CD4-positive, alpha-beta T cell treated with Interleukin-4 for 4 hours (primary cell): Measurements from ENCODE around the gene SHBG.
"Not testable (repeated sequence)": the region's sequence is repeated elsewhere in the genome, so short reads cannot be mapped to it uniquely, and the experiment has no call there.

ENCODE experiments used
- DNase-seq: peaks from one replicate; pipeline ENCODE4 v3.0.0-alpha.2; 2020

SHBG gene, protein sequence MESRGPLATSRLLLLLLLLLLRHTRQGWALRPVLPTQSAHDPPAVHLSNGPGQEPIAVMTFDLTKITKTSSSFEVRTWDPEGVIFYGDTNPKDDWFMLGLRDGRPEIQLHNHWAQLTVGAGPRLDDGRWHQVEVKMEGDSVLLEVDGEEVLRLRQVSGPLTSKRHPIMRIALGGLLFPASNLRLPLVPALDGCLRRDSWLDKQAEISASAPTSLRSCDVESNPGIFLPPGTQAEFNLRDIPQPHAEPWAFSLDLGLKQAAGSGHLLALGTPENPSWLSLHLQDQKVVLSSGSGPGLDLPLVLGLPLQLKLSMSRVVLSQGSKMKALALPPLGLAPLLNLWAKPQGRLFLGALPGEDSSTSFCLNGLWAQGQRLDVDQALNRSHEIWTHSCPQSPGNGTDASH

DNA sequence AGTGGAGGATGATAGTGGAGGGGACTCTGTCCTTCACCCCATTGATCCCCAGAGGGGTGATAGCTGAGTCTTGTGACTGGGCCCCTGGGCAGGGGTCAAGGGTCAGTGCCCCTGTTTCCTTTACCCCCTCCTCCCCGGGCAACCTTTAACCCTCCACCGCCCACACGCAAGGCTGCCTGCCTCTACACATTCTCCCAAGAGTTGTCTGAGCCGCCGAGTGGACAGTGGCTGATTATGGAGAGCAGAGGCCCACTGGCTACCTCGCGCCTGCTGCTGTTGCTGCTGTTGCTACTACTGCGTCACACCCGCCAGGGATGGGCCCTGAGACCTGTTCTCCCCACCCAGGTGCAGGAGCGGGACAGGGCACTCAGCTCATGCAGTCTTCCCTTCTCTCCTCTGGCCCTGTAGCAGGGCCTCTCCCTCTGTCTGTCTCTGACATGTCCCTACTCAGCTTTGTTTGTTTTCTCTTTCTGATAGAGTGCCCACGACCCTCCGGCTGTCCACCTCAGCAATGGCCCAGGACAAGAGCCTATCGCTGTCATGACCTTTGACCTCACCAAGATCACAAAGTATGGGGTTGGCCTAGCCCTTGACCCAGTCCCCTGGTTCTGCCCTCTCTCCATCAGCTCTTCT is at the start of gene SHBG:
SHBG (plus strand) TSS at position 197 of the 633 bp plus-strand sequence; CDS start at position 235, 38 bp downstream.
- DNase-seq, result no peak

DNA sequence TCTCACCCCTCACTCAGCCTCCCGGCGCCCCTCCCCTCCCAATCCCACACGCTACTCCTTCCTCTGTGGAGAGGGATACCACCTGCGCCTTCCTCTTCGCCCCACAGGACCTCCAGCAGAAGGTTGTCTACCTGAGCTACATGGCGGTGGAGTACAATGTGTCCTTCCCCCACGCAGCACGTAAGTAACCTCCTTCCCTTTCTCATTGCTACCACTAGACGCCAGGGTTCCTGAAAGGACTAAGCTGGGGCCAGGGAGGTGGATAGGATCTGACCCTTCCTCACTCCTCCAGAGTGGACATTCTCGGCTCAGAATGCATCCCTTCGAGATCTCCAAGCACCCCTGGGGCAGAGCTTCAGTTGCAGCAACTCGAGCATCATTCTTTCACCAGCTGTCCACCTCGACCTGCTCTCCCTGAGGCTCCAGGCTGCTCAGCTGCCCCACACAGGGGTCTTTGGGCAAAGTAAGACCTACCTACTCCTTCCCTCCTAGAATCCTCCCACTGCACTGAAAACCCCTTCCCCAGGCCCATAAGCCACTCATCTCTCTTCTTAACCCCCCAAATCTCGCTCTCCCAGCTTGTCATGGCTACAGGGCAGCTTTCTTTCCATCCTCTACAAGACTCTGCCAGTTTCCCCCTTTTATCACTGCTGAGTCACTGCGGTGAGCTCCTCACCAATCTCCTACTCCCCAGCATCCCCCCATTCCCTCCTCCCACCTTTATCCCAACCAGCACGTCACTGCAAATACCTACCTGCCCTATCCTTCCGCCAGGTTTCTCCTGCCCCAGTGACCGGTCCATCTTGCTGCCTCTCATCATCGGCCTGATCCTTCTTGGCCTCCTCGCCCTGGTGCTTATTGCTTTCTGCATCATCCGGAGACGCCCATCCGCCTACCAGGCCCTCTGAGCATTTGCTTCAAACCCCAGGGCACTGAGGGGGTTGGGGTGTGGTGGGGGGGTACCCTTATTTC is 49.0 kb upstream of the SHBG start:
- no peak for DNase-seq

GRCh38 chr17:7582396-7583252 is 47.3 kb upstream of the SHBG start:
- no peak for DNase-seq

DNA sequence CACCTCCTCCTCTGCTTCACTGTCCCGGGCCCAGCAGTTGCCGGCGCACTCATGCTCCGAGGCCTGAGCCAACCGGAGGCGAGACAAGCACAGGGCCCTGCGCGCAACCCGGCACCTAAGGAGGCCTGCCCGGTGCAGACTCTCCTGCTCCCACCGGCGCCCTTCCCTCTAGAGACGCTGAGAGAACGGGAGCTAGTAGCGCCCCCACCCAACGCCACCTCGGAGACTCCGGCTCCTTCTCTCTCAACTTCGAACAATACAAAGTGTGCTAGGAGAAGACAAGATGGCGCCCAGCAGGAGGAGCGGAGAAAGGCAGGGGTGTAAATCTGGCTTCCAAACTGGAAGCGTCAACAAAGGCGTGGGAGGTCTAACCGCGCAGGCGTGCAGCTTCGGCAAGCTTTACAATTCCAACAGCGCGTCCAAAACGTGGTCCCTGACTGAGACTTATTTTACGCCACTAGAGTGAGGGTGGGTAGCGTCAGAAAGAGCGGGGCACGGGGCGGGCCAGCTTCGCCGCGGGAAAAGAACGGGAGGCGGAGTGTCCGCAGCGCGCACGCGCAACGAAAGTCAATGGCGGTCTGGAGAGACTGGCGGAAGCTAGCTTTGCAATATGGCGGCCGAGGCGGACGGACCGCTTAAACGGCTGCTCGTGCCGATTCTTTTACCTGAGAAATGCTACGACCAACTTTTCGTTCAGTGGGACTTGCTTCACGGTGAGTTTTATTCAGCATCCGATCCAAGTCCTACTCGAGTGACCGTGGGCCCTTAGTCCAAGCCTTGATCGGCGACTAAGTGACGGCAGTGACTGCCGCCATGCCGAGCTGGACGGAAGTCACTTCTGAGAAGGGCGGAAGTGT is 46.5 kb upstream of the SHBG start, which contains the start of gene MPDU1:
MPDU1 (plus strand) TSS at position 600 of the 857 bp plus-strand sequence; CDS start at position 611, 11 bp downstream.
- peak; percentile 96 for DNase-seq

- DNase-seq, result no peak
Measured at GRCh38 chr17:7586673-7587419, 43.1 kb upstream of the SHBG start.

- no peak for DNase-seq
Measured at GRCh38 chr17:7587420-7588151, 42.3 kb upstream of the SHBG start.

DNA sequence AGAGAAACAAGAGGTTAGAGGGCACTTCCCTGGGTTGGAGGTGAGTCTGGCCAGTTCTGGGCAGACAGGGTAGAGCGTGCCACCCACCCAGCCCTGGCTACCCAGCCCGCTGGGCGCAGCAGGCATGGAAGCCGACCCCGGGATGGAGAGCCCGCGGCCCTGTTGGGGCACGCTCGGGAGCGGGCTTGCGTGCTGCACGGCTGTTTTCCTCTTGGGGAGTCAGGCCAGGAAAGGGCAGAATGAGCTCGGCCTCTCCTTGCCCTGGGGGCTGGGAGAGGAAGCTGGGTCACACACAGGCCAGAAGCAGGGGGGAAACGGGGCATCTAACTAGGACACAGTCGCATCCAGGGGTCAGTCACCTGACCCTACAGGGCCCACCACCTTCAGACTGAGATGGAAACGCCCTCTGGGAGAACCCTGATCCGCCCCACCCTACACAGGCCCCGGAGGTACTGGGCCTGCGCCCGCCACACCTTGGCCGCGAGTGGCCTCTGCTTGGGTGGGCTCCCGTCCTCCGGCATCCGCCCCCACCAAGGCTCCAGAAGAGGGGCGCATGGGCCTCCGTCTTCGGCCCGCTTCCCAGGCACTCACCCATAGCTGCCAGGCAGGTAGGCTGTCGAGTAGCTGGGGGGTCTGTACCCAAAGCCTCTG is 41.3 kb upstream of the SHBG start:
- DNase-seq, result no peak

DNA sequence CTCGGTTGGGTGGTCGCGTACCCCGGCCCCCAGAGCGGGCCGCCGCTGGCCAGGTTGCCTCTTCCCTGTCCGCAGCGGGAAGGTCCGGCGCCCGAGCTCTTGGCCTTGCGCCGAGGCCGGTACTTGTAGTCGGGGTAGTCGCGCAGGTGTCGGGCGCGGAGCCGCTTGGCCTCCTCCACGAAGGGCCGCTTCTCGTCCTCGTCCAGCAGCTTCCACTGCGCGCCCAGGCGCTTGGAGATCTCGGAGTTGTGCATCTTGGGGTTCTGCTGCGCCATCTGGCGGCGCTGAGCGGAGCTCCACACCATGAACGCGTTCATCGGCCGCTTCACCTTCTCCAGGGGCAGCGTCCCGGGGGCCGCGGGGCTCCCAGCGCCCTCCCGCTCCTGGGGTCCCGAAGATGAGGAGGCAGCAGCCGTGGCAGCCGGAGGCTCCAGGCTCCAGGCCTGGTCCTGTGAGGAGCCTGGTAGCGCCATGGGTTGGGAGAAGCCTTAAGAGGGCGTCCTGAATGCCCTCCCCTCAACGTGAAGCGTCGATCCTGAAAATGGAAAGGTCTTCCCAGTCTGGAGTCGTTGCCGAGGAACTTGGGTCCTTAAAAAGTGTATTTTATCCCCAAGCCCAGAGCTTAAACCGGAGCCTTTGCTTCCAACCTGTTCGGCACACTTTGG is 40.6 kb upstream of the SHBG start:
- DNase-seq, result peak; percentile 59

DNA sequence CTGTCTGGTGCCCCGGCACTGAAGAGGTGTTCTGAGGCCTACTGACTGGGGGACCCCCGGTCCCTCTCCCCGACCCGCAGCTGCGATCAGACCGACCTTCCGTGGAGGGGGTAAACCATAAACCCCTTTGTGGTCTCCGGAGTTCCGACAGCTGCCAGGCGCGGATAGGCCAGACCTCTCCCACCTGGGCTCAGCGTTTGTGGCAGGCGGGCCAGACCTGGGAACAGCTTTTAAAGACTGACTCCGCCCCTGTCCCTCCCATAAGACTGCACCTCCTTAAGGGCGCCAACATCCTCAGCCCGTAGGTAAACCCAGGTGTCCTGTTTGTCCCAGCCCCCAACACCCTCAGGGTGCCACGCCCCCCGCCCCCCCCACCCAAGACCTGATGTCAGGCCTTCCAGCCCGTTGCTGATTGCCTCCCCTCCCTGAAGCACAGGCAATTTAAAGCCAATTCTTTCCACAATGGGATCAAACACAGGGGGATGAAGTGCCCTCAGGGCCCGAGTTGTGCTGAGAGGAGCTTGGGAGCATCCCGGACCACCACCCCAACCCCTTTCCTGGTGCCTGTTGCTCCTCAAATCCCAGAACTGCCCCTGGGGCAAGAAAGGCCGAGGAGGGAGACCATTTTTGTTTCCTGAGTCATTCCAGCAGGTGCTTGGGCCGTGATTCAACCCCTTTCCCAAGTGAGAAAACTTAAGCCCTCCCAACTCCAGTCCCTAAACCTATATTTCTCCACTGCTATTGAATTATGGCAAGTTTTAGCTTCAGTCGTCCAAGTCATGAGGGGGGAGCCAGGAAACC is 39.8 kb upstream of the SHBG start, which contains the start of gene SOX15:
SOX15 (minus strand) TSS at position 204 of the 801 bp plus-strand sequence. CDS start 418 bp downstream, outside the sequence.
- DNase-seq, result no peak

- DNase-seq, result no peak
Measured at GRCh38 chr17:7590743-7591142, 39.2 kb upstream of the SHBG start.

DNA sequence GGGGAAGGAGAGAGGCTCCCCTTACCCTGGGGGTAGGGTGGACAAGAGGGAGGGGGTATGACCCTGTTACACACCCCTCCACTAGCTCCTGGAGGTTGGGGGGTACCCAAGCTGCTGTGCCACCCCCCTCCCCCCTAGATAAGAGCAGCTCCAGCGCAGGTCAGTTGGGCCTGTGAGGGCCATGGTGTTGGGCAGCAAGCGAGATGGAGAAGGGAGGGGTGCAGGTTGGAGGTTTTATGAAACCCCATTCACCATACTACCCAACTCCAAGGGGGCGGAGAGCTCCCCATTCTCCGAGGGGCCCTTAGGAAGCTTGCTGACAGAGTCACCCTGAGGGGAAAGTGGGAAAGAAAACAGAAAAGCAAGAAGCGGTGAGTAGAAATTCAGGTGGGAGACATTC is 38.3 kb upstream of the SHBG start:
- no peak for DNase-seq

DNA sequence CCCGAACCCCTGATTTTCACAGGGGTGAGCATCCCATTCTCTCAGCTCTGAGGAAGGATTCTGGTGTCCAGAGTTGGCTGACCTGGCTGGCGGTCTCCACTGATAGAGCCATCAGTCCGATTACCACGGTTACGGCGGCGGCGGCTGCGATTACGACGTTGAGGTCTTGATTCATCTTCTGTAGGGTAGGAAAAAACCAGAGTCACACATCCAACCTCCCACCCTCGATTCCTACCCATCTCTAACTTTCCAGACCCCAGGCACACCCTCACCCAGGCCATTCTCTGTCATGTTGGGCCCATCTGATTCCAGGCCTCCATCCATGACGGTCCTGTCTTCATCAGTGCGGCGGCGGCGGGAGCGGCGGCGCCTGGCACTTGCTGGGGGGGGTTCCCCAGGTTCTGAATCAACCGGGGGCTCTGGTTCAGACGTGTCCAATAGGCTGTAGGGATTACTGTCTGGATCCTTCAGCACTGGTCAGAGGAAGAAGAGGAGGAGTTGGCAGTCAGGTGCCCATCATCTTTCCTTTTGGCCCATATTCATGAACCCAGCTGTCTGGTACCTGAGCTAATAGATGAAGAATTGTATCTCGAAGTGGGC is 37.4 kb upstream of the SHBG start:
- DNase-seq, result no peak

DNA sequence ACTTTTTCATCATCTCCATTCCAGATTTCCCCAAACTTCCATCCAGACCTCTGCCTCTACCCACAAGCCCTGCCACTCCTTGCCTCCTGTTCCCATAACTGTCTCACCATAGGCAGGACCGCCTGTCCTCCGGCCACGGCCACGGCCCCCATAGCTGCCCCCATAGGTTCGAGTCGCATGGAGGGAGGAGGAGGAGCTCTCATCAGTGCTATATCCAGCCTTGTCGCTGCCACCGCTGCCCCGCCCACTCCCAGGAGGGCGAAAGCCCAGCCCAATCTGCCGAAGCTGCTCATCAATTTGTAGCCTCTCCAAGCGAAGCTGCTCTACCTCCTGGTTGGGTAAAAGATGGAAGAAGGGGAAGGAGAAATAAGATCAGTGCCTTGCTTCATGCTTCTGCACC is 36.6 kb upstream of the SHBG start:
- no peak for DNase-seq

DNA sequence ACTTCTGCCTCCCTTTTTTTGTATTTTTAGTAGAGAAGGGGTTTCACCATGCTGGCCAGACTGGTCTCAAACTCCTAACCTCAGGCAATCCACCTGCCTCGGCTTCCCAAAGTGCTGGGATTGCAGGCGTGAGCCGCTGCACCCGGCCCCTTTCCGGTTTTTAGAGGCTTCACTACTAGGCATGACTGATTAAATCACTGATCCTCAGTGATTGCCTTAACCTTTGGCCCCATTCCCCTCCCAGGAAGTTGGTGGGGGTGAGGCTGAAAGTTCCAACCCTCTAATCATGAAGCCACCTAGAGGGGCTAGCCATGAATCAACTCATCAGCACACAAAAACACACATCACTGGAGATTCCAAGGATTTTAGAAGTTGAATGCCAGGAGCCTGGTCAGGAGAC is 32.4 kb upstream of the SHBG start:
- not testable (repeated sequence) for DNase-seq

DNA sequence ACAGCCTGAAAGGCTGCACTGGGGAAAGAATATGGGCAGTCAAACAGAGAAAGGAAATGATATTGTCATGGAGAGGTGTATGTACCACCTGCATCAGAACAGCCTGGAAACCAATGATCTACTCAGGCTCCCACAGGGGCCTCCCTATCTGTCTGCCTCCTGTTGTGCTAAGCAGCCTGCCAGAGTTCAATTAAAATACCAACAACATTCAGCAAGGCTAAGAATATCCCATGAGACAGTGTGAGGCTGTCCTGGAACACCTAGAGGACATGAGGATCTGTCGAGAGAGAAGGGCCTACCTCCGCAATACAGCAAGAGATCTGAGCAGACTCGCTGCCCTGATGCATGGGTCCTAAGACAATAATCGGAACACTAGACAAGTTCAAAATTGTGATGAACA is 23.7 kb upstream of the SHBG start:
- no peak for DNase-seq

- DNase-seq, result no peak
Measured at GRCh38 chr17:7610641-7611040, 19.3 kb upstream of the SHBG start.
